Measurements from ENCODE around the gene ATP9A.

Gene ATP9A

DNA sequence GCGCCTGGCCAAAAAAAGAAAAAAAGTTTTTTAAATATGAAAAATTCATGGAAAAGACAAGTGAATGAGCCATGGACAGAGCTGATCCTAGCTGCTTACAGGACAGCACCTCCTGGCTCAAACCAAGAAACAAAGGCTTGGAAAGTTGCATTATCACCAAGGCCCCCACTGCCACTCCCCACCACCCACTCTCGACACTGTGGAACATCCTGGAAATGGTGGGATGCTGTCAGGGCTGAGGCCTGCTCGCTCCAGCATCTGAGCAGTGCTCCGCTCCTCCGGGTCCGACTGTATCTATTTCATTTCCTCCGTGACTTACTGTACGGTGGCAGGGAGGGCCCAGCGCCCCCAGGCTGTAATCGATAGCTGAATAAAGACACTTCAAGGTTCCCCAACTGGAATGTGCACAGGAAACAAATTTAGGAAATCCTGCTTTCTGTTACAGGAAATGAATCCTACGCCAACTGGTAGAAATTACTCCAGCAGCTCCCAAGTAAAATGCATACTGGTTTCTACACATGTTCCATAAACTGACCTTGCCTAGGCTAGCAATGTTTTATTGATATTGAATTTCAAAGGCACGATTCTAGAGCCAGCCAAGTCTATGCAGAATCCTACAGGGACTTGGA, 116.2 kb downstream of the ATP9A start:
- H3K9me3 ChIP-seq (ENCODE audit: control insufficient read depth, insufficient read depth, low read depth, low read length): no peaks in the 10 kb centered on the region
- POLR2A ChIA-PET: no interaction called here
- H3K27ac ChIP-seq (ENCODE audit: extremely low read depth, low read depth, low read length): no peak overlapping the region
- H3K4me3 ChIP-seq (ENCODE audit: low read depth, low read length): no peak overlapping the region
- no peaks in the 10 kb centered on the region for H3K4me1 ChIP-seq (ENCODE audit: control insufficient read depth, insufficient read depth, low read length)
- peaks cover 3 to 22% of the 10 kb centered on the region in 2 experiments; a peak in 2 of 3 replicates for H3K36me3 ChIP-seq (ENCODE audit: control insufficient read depth in 2 of 2, insufficient read depth in 1 of 2, low read length in 2 of 2)
- CTCF ChIA-PET: interaction anchor here (0.6 kb wide), 1 partner anchor 263 kb away, joined by 4 read pairs; no protein-coding TSS in a partner anchor
- TF ChIP-seq SCRT2 (tag by site-specific recombination; IDR thresholded peaks at IDR 0.05) (no peak), GFI1B (tag by site-specific recombination; IDR thresholded peaks at IDR 0.05) (no peak), ZBTB8A (tag by site-specific recombination; IDR thresholded peaks at IDR 0.05) (no peak), ZBTB6 (tag by site-specific recombination; IDR thresholded peaks at IDR 0.05) (no peak), ZNF692 (tag by site-specific recombination; IDR thresholded peaks at IDR 0.05) (no peak), ZNF707 (tag by site-specific recombination; IDR thresholded peaks at IDR 0.05) (no peak)

- Histone ChIP-seq H3K9me3 (ENCODE audit: control insufficient read depth, insufficient read depth, low read depth, low read length) (no peaks in the 10 kb centered on the region), H3K4me1 (ENCODE audit: control insufficient read depth, insufficient read depth, low read length) (no peaks in the 10 kb centered on the region), H3K27ac (ENCODE audit: extremely low read depth, low read depth, low read length) (no peak overlapping the region), H3K4me3 (ENCODE audit: low read depth, low read length) (no peak overlapping the region), H3K36me3 (ENCODE audit: control insufficient read depth in 2 of 2, insufficient read depth in 1 of 2, low read length in 2 of 2) (peaks cover 3 to 14% of the 10 kb centered on the region in 2 experiments; a peak in 2 of 3 replicates)
- POLR2A ChIA-PET: no interaction called here
- CTCF ChIA-PET: interaction anchor here (0.6 kb wide), 1 partner anchor 668 kb away, joined by 6 read pairs; no protein-coding TSS in a partner anchor
- TF ChIP-seq BCL11A (tag by site-specific recombination; IDR thresholded peaks at IDR 0.05; ENCODE audit: low read depth) (no peak), SCRT2 (tag by site-specific recombination; IDR thresholded peaks at IDR 0.05) (peak; percentile 84), ZSCAN5A (tag by site-specific recombination; IDR thresholded peaks at IDR 0.05) (no peak), ZFP69B (tag by site-specific recombination; IDR thresholded peaks at IDR 0.05) (no peak), ZNF391 (tag by site-specific recombination; IDR thresholded peaks at IDR 0.05; ENCODE audit: borderline replicate concordance, low read depth) (no peak), PRDM1 (tag by site-specific recombination; IDR thresholded peaks at IDR 0.05) (peak; percentile 83), KLF16 (tag by site-specific recombination; IDR thresholded peaks at IDR 0.05) (no peak), ZNF513 (tag by site-specific recombination; IDR thresholded peaks at IDR 0.05) (no peak), ZNF677 (tag by site-specific recombination; IDR thresholded peaks at IDR 0.05) (no peak), ZNF600 (tag by site-specific recombination; IDR thresholded peaks at IDR 0.05) (peak; percentile 17; the same call in 1 of the 2 replicates), ZNF341 (tag by site-specific recombination; IDR thresholded peaks at IDR 0.05; ENCODE audit: low read depth) (no peak), ZFP3 (tag by site-specific recombination; IDR thresholded peaks at IDR 0.05; ENCODE audit: low read depth) (no peak), SCRT1 (tag by site-specific recombination; IDR thresholded peaks at IDR 0.05; ENCODE audit: borderline replicate concordance) (peak; percentile 13; the same call in 1 of the 2 replicates), ZSCAN23 (tag by site-specific recombination; IDR thresholded peaks at IDR 0.05) (no peak), ZNF707 (tag by site-specific recombination; IDR thresholded peaks at IDR 0.05) (no peak)
- TF ChIP-seq, protein P1, sequence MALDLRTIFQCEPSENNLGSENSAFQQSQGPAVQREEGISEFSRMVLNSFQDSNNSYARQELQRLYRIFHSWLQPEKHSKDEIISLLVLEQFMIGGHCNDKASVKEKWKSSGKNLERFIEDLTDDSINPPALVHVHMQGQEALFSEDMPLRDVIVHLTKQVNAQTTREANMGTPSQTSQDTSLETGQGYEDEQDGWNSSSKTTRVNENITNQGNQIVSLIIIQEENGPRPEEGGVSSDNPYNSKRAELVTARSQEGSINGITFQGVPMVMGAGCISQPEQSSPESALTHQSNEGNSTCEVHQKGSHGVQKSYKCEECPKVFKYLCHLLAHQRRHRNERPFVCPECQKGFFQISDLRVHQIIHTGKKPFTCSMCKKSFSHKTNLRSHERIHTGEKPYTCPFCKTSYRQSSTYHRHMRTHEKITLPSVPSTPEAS (tag by site-specific recombination; IDR thresholded peaks at IDR 0.05): peak; percentile 10; the same call in 1 of the 2 replicates
These were observed 117.5 kb downstream of the ATP9A start for GRCh38 chr20:51650685-51651134.

Data from HEK293 (cell line).